ENCODE results near the gene TTR. TPM values are rescaled to one million over a fixed set of nuclear protein-coding genes. Genes with fewer than 3 reads are reported as not detected.

The TTR gene
- total and polyA plus RNA-seq, 9 of the 15 experiments (the other 6 are each of a cell fraction or from before 2014, with no cell fraction given) = 0.17 to 0.53 TPM; not detected in 7

- TF ChIP-seq BRF2 (IDR thresholded peaks at IDR 0.05; ENCODE audit: borderline replicate concordance, insufficient read depth, insufficient read length) (no peak), MBD1 (CRISPR knock-in tag; IDR thresholded peaks at IDR 0.05) (no peak), MEF2D (tag; conservative IDR thresholded peaks at IDR 0.05; ENCODE audit: low read depth) (no peak), MAFK (IDR thresholded peaks at IDR 0.05; ENCODE audit: low read length) (no peak), CUX1 (CRISPR knock-in tag; IDR thresholded peaks at IDR 0.05) (no peak), ARID3A (IDR thresholded peaks at IDR 0.05; ENCODE audit: borderline replicate concordance, low read depth, low read length) (no peak), SRSF1 (IDR thresholded peaks at IDR 0.05; ENCODE audit: low read depth, low read length) (no peak)
Observed at GRCh38 chr18:31590570-31590969, 1.1 kb upstream of the TTR start (continued).
